Left renal cortex interstitium (tissue), 4 donors: ENCODE data around the gene NPTN. TPM values are rescaled to one million over a fixed set of nuclear protein-coding genes. Genes with fewer than 3 reads are reported as not detected.
"Not testable (repeated sequence)": the region's sequence is repeated elsewhere in the genome, so short reads cannot be mapped to it uniquely, and the experiment has no call there.

ENCODE experiments used
- DNase-seq, 4 donors: peaks; one replicate each; pipeline ENCODE4 v3.0.0-alpha.2; 2013; ENCODE audit warnings: low read depth in 4 of 4, low spot score in 2 of 4, missing footprints in 1 of 4
- polyA plus RNA-seq, 4 donors: library from polyadenylated mRNA; unstranded; fragments of 120-200 nt; gene quantifications; one replicate each; pipeline ENCODE4 v1.2.1, GENCODE V29; 2013; ENCODE audit not compliant: insufficient read length in 4 of 4

Gene NPTN
- polyA plus RNA-seq, 4 donors = 175 to 196 (median 185) TPM

- DNase-seq = no peak
Observed at GRCh38 chr15:73602446-73602843, 30.7 kb downstream of the NPTN start.

- DNase-seq = peak in 1 of 4 donors; percentile 37
Observed at GRCh38 chr15:73601451-73602445, 31.4 kb downstream of the NPTN start.

GRCh38 chr15:73600413-73601335 lies 32.5 kb downstream of the NPTN start:
- DNase-seq = no peak

GRCh38 chr15:73599934-73600333 lies 33.3 kb downstream of the NPTN start:
- DNase-seq = no peak

GRCh38 chr15:73598530-73599160 lies 34.5 kb downstream of the NPTN start:
- no peak for DNase-seq

- no peak for DNase-seq
Observed at GRCh38 chr15:73597036-73597638, 36.1 kb downstream of the NPTN start.

GRCh38 chr15:73596174-73596573 lies 37.0 kb downstream of the NPTN start:
- DNase-seq = no peak

- no peak for DNase-seq
Observed at GRCh38 chr15:73594109-73594508, 39.1 kb downstream of the NPTN start.

GRCh38 chr15:73593304-73594074 lies 39.7 kb downstream of the NPTN start:
- DNase-seq = no peak

GRCh38 chr15:73590263-73590662 lies 42.9 kb downstream of the NPTN start:
- no peak for DNase-seq

- DNase-seq = no peak
Observed at GRCh38 chr15:73589766-73590165, 43.4 kb downstream of the NPTN start.

GRCh38 chr15:73585871-73586654 lies 47.1 kb downstream of the NPTN start:
- no peak for DNase-seq

GRCh38 chr15:73584699-73585420 lies 48.3 kb downstream of the NPTN start:
- DNase-seq = no peak

- no peak for DNase-seq
Observed at GRCh38 chr15:73583544-73583943, 49.6 kb downstream of the NPTN start.

GRCh38 chr15:73582851-73583379 lies 50.3 kb downstream of the NPTN start:
- DNase-seq = no peak

GRCh38 chr15:73578026-73578425 lies 55.2 kb downstream of the NPTN start:
- no peak for DNase-seq

- DNase-seq = not testable (repeated sequence)
Observed at GRCh38 chr15:73577593-73577992, 55.6 kb downstream of the NPTN start.
